Peyer's patch (tissue), 4 donors: ENCODE measurements around the gene ITGB7.

Source experiments
- CTCF ChIP-seq, 6 experiments: fragments of 450-650 bp in 4 of 6; fragments of 200-600 bp in 2 of 6; sonication (generic) in 1 of 6; IDR thresholded peaks; one replicate each; pipeline ENCODE4 v1.5.1; 2017 to 2019; ENCODE audit warnings: antibody characterized with exemption in 6 of 6, mild to moderate bottlenecking in 3 of 6, moderate library complexity in 1 of 6
- POLR2A ChIP-seq, 2 donors: fragments of 450-650 bp; IDR thresholded peaks; one replicate each; pipeline ENCODE4 v1.5.1; 2017; ENCODE audit warnings: antibody characterized with exemption in 2 of 2, mild to moderate bottlenecking in 2 of 2, moderate library complexity in 2 of 2

GRCh38 chr12:53200107-53200457 lies 7.0 kb downstream of the ITGB7 start:
- TF ChIP-seq CTCF (IDR thresholded peaks at IDR 0.05) (no peak), POLR2A (IDR thresholded peaks at IDR 0.05) (no peak)
